Measurements from ENCODE around the gene PRKCA. TPM values are rescaled to one million over a fixed set of nuclear protein-coding genes. Genes with fewer than 3 reads are reported as not detected.

The PRKCA gene
- total RNA-seq, 1 donor from 2014 or later, result 6.7 TPM

DNA sequence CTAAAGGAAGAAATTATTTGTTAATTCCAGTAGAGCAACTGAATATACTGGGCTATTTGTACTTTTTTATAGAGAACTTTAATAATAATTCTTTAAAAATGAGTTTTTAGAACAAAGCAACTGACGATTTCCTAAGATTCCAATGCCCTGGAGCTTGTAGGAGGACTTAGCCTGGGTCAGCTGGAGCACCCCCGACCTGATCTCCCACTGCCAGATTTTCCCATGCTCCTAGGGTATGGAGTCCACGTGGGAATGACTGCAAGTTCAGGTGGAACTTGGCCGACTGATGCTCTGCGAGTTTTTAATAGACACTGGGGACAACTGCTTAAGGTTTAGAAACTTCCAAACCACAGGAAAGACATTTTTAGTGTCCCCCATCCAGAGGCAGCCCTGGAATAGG lies 507.0 kb downstream of the PRKCA start:
- TF ChIP-seq, protein P1, sequence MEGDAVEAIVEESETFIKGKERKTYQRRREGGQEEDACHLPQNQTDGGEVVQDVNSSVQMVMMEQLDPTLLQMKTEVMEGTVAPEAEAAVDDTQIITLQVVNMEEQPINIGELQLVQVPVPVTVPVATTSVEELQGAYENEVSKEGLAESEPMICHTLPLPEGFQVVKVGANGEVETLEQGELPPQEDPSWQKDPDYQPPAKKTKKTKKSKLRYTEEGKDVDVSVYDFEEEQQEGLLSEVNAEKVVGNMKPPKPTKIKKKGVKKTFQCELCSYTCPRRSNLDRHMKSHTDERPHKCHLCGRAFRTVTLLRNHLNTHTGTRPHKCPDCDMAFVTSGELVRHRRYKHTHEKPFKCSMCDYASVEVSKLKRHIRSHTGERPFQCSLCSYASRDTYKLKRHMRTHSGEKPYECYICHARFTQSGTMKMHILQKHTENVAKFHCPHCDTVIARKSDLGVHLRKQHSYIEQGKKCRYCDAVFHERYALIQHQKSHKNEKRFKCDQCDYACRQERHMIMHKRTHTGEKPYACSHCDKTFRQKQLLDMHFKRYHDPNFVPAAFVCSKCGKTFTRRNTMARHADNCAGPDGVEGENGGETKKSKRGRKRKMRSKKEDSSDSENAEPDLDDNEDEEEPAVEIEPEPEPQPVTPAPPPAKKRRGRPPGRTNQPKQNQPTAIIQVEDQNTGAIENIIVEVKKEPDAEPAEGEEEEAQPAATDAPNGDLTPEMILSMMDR (conservative IDR thresholded peaks at IDR 0.05; ENCODE audit: low read depth, low read length), result no peak

DNA sequence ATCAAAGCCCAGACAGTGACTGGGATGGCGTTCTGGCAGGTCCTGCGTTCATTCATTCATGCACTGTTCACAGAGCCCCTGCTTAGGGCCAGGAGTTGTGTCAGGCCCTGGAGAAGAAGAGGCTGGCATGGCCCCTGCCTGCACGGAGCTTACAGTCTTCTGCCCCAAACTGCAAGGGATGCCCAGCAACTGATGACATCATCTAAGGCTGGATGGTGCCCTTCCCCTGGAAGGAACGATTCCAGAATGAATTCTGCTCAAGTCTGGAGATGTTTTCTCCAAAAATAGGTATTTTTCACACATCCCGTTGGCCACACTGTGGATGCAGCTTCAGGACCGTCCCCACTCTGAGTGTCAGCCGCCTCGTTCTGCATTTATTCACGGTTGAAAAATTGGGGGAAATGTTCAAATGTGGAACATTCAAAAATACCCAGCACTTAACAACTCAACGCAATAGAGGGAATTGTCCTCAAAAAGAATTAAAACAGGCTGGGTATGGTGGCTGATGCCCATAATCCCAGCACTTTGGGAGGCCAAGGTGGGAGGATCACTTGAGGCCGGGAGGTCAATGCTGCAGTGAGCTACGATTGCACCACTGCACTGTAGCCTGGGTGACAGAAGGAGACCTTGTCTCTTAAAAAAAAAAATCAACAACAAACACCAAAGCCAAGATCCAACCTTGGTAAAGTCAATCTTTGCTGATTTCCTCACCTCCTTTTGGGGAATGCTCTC lies 508.7 kb downstream of the PRKCA start:
- no peak overlapping the region for H3K4me3 ChIP-seq (ENCODE audit: low read depth, low read length)
- TF ChIP-seq, protein P1 (conservative IDR thresholded peaks at IDR 0.05; ENCODE audit: low read depth, low read length), result no peak
- no peak for DNase-seq (ENCODE audit: low read depth)

More for the DNA sequence above, 507.0 kb downstream of the PRKCA start:
- H3K4me3 ChIP-seq (ENCODE audit: low read depth, low read length), result no peak overlapping the region
- DNase-seq (ENCODE audit: low read depth), result no peak

DNA sequence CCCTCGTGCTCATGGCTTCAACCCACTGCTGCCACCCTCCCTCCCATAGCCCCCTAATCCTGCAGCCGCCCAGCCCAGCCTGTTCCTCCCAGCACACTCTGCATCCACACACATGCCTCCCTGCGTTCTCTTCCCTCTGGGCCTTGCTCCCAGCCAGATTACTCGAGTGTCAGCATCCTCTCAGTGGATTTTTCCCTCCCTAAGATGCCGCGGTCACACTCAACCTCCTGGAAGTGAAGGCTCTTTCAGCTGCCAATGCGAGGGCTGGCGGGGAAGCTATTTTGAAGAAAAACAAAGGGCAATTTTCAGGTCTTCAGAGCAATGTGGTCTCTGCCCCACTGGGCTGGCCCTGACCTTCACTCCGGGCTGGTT lies 509.3 kb downstream of the PRKCA start:
- no peak for DNase-seq (ENCODE audit: low read depth)
- H3K4me3 ChIP-seq (ENCODE audit: low read depth, low read length), result no peak overlapping the region
- TF ChIP-seq, protein P1 (conservative IDR thresholded peaks at IDR 0.05; ENCODE audit: low read depth, low read length), result no peak

DNA sequence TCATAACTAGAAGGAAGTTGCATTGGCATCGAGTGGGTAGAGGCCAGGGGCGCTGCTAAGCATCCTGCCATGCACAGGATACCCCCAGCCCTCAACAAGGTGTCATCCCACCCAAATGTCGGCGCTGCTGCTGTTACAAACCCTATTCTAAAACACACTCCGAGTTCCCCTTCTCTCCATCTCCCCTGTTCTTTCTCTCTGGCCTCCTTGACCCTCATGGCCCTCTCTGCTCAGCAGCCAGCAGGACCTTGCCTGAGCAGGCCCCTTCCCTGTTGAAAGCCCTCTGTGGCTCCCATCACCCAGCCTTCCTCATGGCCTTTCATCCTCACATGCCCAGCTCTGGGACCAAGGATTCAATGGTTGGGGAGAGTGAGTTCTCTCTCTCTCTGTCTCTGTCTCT lies 510.2 kb downstream of the PRKCA start:
- no peak for DNase-seq (ENCODE audit: low read depth)
- TF ChIP-seq, protein P1 (conservative IDR thresholded peaks at IDR 0.05; ENCODE audit: low read depth, low read length), result no peak
- H3K4me3 ChIP-seq (ENCODE audit: low read depth, low read length), result no peak overlapping the region

DNA sequence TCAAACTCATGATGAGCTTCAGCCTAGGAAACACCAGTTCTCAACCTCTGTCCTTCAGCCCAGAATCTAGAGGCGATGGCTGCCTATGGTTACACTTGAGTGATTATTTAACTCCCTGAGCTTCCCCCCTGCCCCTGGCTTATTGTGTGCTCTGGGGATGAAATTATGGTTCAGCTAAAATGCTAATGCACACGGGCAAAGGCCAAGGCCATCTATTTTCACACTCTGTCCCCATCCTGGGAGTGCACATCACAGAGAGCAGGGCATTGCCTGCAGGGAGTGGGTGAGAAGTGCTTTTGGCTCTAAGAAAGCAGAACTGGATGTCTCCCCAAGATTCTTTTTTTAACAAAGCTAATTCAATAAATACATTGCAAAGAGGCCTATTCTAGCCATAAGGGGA lies 510.9 kb downstream of the PRKCA start:
- DNase-seq (ENCODE audit: low read depth), result no peak
- H3K4me3 ChIP-seq (ENCODE audit: low read depth, low read length), result no peak overlapping the region
- TF ChIP-seq, protein P1 (conservative IDR thresholded peaks at IDR 0.05; ENCODE audit: low read depth, low read length), result no peak

DNA sequence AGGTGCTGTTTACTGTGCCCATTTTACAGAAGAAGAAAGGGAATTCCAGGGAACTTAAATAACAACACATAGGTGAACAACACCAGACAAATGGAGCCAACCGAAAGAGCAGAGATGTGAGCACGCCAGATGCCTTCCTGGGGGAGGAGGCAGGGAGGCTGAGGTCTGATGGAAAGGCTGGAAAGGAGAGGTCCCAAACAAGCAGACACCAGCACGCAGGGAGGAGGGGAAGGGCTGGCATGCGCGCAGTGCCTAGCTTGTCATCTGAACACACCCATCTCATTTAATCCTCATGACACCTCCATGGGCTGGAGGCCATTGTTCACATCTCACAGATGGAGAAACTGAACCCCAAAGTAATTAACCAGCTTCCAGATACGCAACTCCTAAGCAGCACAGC lies 511.6 kb downstream of the PRKCA start:
- TF ChIP-seq, protein P1 (conservative IDR thresholded peaks at IDR 0.05; ENCODE audit: low read depth, low read length), result no peak
- DNase-seq (ENCODE audit: low read depth), result no peak
- H3K4me3 ChIP-seq (ENCODE audit: low read depth, low read length), result no peak overlapping the region

DNA sequence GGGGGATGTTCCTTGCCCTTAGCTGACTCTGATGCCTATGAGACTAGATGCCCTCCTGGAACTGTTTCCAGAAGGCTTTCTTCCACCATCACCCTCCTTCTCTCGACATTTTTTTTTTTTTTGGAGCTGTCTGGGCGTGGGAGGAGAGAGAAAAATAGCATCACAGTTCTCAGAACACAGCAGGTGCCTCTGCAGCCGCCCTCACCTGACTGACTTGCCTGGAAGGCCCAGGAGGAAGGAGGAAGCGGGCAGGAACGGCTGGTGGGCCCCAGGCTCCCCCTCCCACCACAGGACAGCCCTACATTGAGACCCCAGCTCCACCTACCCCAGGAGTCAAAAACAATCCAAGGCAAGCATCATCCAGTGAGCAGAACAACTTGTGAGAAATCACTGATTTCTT lies 512.2 kb downstream of the PRKCA start:
- DNase-seq (ENCODE audit: low read depth), result no peak
- no peak overlapping the region for H3K4me3 ChIP-seq (ENCODE audit: low read depth, low read length)
- TF ChIP-seq, protein P1 (conservative IDR thresholded peaks at IDR 0.05; ENCODE audit: low read depth, low read length), result no peak
